Neuronal stem cell (in vitro differentiated cells): ENCODE data around the gene KDM6A.

Experiments used
- DNase-seq: peaks from one replicate; pipeline ENCODE4 v3.0.0-alpha.2; 2013; ENCODE audit warnings: low spot score
- H2AFZ ChIP-seq: one replicate; pipeline ENCODE4 v1.6.1; 2013; ENCODE audit warnings: mild to moderate bottlenecking, low read length, inconsistent platforms
- H2AK5ac ChIP-seq: 2 replicates; pipeline ENCODE4 v1.6.1; 2013; ENCODE audit warnings: low read depth, mild to moderate bottlenecking, inconsistent platforms, low read length, moderate library complexity, mixed read lengths
- H2BK120ac ChIP-seq: 2 replicates; pipeline ENCODE4 v1.6.1; 2013; ENCODE audit warnings: low read depth, mild to moderate bottlenecking, inconsistent platforms, low read length, moderate library complexity, mixed read lengths
- H2BK12ac ChIP-seq: one replicate; pipeline ENCODE4 v1.6.1; 2013; ENCODE audit warnings: low read length, inconsistent platforms
- H2BK15ac ChIP-seq: 2 replicates; pipeline ENCODE4 v1.6.1; 2013; ENCODE audit warnings: mild to moderate bottlenecking, low read length, inconsistent platforms, mixed read lengths
- H2BK5ac ChIP-seq: one replicate; pipeline ENCODE4 v1.6.1; 2013; ENCODE audit warnings: inconsistent platforms, mild to moderate bottlenecking, low read length, moderate library complexity
- H3K14ac ChIP-seq: one replicate; pipeline ENCODE4 v1.6.1; 2013; ENCODE audit warnings: low read length, inconsistent platforms
- H3K18ac ChIP-seq: 2 replicates; pipeline ENCODE4 v1.6.1; 2013; ENCODE audit warnings: low read length, inconsistent platforms
- H3K23ac ChIP-seq: 2 replicates; pipeline ENCODE4 v1.6.1; 2013; ENCODE audit warnings: low read depth, mild to moderate bottlenecking, mixed read lengths, low read length, inconsistent platforms; ENCODE audit not compliant: poor library complexity
- H3K27ac ChIP-seq: replicated peaks from 3 replicates; pipeline ENCODE4 v1.5.1; 2013; ENCODE audit warnings: low read length, inconsistent platforms
- H3K27me3 ChIP-seq, 3 experiments: 2 replicates each; pipeline ENCODE4 v1.6.1; 2013; ENCODE audit warnings: low read length in 3 of 3, mild to moderate bottlenecking in 2 of 3, inconsistent platforms in 1 of 3, low read depth in 1 of 3, mixed read lengths in 1 of 3, moderate library complexity in 1 of 3; ENCODE audit not compliant: control insufficient read depth in 3 of 3, insufficient read depth in 3 of 3
- H3K36me3 ChIP-seq, 2 donors: replicated peaks in 1 of 2; 2 replicates each; pipeline ENCODE4 v1.6.1; 2013; ENCODE audit warnings: low read length in 2 of 2; ENCODE audit not compliant: control insufficient read depth in 2 of 2, insufficient read depth in 2 of 2
- H3K4ac ChIP-seq: 2 replicates; pipeline ENCODE4 v1.6.1; 2013; ENCODE audit warnings: inconsistent platforms, mild to moderate bottlenecking, low read length, moderate library complexity
- H3K4me1 ChIP-seq, 2 donors: 1 replicate in 1 of 2; 2 replicates in 1 of 2; pipeline ENCODE4 v1.6.1; 2013; ENCODE audit warnings: low read length in 2 of 2, low read depth in 1 of 2; ENCODE audit not compliant: control insufficient read depth in 2 of 2, insufficient read depth in 1 of 2
- H3K4me2 ChIP-seq: one replicate; pipeline ENCODE4 v1.6.1; 2013; ENCODE audit warnings: mild to moderate bottlenecking, low read length, inconsistent platforms; ENCODE audit not compliant: insufficient read depth, poor library complexity, severe bottlenecking
- H3K4me3 ChIP-seq, 2 donors: 2 replicates each; pipeline ENCODE4 v1.5.1; 2013; ENCODE audit warnings: low read length in 2 of 2, mild to moderate bottlenecking in 2 of 2, inconsistent platforms in 1 of 2, moderate library complexity in 1 of 2
- H3K79me1 ChIP-seq: one replicate; pipeline ENCODE4 v1.6.1; 2013; ENCODE audit warnings: low read depth, mild to moderate bottlenecking, inconsistent platforms, low read length, moderate library complexity
- H3K9ac ChIP-seq: one replicate; pipeline ENCODE4 v1.6.1; 2013; ENCODE audit warnings: mild to moderate bottlenecking, low read depth, low read length, inconsistent platforms; ENCODE audit not compliant: poor library complexity
- H3K9me3 ChIP-seq, 2 donors: replicated peaks in 1 of 2; 2 replicates each; pipeline versions ENCODE3 to v1.6.1; 2013; ENCODE audit warnings: low read length in 2 of 2, mild to moderate bottlenecking in 2 of 2, inconsistent platforms in 1 of 2, low read depth in 1 of 2, mixed read lengths in 1 of 2, moderate library complexity in 1 of 2; ENCODE audit not compliant: control insufficient read depth in 2 of 2, insufficient read depth in 1 of 2
- H4K8ac ChIP-seq: one replicate; pipeline ENCODE4 v1.6.1; 2013; ENCODE audit warnings: low read depth, mild to moderate bottlenecking, inconsistent platforms, low read length, moderate library complexity
- H4K91ac ChIP-seq: one replicate; pipeline ENCODE4 v1.6.1; 2013; ENCODE audit warnings: low read length, low read depth, mild to moderate bottlenecking, inconsistent platforms; ENCODE audit not compliant: poor library complexity
- WGBS, 2 donors: extraction: QIAGEN DNeasy Blood & Tissue Kit; methylation state at CpG; one replicate each; pipeline ENCODE4 v1.1.7; 2013; ENCODE audit warnings: missing lambda C conversion rate in 2 of 2, mixed read lengths in 1 of 2; ENCODE audit not compliant: insufficient read length in 2 of 2, insufficient replicate concordance in 1 of 2; ENCODE audit errors: extremely low coverage in 2 of 2; 5-methylcytosine and 5-hydroxymethylcytosine counted together

The KDM6A gene

DNA sequence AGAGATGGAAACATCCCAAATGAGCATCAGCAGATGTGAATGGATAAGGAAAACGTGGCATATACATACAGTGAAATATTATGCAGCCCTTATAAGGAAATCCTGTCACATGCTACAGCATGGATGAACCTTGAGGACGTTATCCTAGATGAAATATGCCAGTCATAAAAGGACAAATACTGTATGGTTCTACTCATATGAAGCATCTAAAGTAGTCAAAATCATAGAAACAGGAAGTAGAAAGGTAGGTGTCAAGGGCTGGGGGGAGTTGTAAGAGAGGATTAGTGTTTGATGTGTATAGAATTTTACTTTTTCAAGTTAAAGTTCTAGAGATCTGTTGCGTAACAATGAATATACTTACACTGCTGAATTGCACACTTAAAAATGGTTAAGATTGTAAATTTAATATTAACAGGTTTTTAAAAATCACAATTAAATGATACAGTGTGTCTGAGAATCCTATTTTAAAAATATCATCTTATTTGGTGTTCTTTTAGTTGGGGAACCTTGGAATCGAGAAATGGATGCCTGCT, 58.5 kb downstream of the KDM6A start:
- Histone ChIP-seq H3K4me3 (no peak overlapping the region), H3K9ac (no peak overlapping the region), H2AFZ (no peak overlapping the region), H3K36me3 (no peaks in the 10 kb centered on the region), H3K4me1 (no peaks in the 10 kb centered on the region), H2BK15ac (no peak overlapping the region), H3K4me2 (no peak overlapping the region), H3K18ac (no peak overlapping the region), H3K23ac (no peak overlapping the region), H3K14ac (no peak overlapping the region), H3K27ac (no peak overlapping the region), H3K79me1 (peaks cover 1% of the 10 kb centered on the region), H2BK12ac (no peak overlapping the region), H4K91ac (no peak overlapping the region), H2BK120ac (no peak overlapping the region), H2AK5ac (no peak overlapping the region), H4K8ac (no peak overlapping the region), H2BK5ac (no peak overlapping the region), H3K4ac (no peak overlapping the region), H3K9me3 (peaks cover 0 to 7% of the 10 kb centered on the region in 2 donors), H3K27me3 (no peaks in the 10 kb centered on the region)
- no CpG with 5 or more reads among the region's 4 CpGs for WGBS, 2 donors
- DNase-seq, result no peak

DNA sequence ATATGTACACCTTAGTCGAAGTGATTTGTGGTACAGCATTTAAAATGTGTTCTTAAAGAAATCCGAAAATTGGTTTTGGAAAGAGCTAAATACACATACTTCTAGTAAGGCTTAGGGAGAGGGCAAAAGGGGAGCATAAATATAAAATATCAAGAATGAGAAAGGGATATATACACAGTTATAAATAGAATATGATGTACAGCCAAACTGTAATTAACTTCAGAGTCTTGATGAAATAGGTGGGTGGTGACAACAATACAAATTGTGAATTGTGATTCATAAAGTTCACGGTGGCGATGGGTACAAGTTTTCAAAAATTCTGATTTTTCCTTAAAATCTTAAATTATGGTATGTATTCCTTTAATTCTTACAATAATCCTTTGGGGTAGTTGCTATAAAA, 62.2 kb downstream of the KDM6A start:
- Histone ChIP-seq H3K4me3 (no peak overlapping the region), H2AFZ (no peak overlapping the region), H2AK5ac (no peak overlapping the region), H2BK12ac (no peak overlapping the region), H3K23ac (no peak overlapping the region), H3K9ac (no peak overlapping the region), H3K27ac (no peak overlapping the region), H3K79me1 (no peaks in the 10 kb centered on the region), H3K14ac (no peak overlapping the region), H3K18ac (no peak overlapping the region), H3K4me2 (no peak overlapping the region), H3K27me3 (no peaks in the 10 kb centered on the region), H2BK5ac (no peak overlapping the region), H3K9me3 (peaks cover 0 to 4% of the 10 kb centered on the region in 2 donors), H2BK15ac (no peak overlapping the region), H2BK120ac (no peak overlapping the region), H3K4me1 (no peaks in the 10 kb centered on the region), H3K36me3 (no peaks in the 10 kb centered on the region), H4K91ac (no peak overlapping the region), H4K8ac (no peak overlapping the region), H3K4ac (no peak overlapping the region)
- WGBS, 2 donors, result no CpG with 5 or more reads among the region's 4 CpGs
- DNase-seq, result no peak

DNA sequence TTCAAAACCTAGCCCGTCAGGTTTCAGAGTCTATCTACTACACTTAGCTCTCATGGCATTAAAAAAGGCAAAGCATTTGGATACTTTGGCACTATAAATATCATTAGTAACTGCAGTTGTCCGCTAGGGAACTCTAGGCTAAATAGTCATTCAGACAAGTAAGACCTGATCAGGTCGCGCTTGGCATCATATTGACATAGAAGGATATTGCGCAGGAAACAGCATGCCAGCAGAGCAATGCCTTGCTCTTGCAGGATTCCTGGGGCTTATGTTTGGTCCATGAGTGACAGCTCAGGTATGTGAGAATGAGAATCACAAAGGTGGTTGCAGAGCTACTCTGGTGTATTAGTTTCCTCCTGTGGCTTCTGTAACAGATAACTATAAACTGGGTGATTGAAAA, 62.7 kb downstream of the KDM6A start:
- Histone ChIP-seq H3K4me3 (no peak overlapping the region), H3K9ac (no peak overlapping the region), H3K27ac (no peak overlapping the region), H2BK120ac (no peak overlapping the region), H3K4me2 (no peak overlapping the region), H3K36me3 (no peaks in the 10 kb centered on the region), H2BK12ac (no peak overlapping the region), H2AFZ (no peak overlapping the region), H4K91ac (no peak overlapping the region), H3K9me3 (peaks cover 0 to 4% of the 10 kb centered on the region in 2 donors), H2BK5ac (no peak overlapping the region), H3K4ac (no peak overlapping the region), H3K23ac (no peak overlapping the region), H3K4me1 (no peaks in the 10 kb centered on the region), H2AK5ac (no peak overlapping the region), H3K14ac (no peak overlapping the region), H4K8ac (no peak overlapping the region), H3K27me3 (no peaks in the 10 kb centered on the region), H3K79me1 (no peaks in the 10 kb centered on the region), H3K18ac (no peak overlapping the region), H2BK15ac (no peak overlapping the region)
- DNase-seq, result no peak
- no CpG with 5 or more reads among the region's 5 CpGs for WGBS, 2 donors

DNA sequence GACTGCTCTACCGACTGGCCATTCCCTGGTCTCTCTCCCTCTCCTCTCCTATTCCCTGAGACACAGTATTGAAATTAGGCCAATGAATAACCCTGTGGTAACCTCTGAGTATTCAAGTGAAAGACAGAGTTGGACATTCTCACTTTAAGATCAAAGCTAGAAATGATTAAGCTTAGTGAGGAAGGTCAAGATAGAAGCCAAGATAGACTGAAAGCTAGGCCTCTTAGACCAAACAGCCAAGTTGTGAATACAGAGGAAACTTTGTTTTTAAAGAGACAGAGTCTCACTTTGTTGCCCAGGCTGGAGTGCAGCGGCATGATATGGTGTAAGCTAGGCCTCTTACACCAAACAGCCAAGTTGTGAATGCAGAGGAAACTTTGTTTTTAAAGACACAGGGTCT, 64.6 kb downstream of the KDM6A start:
- no peak overlapping the region for H4K91ac ChIP-seq
- H3K4me2 ChIP-seq, result no peak overlapping the region
- no peak overlapping the region for H2BK120ac ChIP-seq
- no peak overlapping the region for H3K23ac ChIP-seq
- H3K79me1 ChIP-seq, result no peaks in the 10 kb centered on the region
- H3K4me3 ChIP-seq, result no peak overlapping the region
- WGBS, 2 donors, result no CpG with 5 or more reads among the region's 2 CpGs
- no peak overlapping the region for H2BK12ac ChIP-seq
- H3K18ac ChIP-seq, result no peak overlapping the region
- H2AK5ac ChIP-seq, result no peak overlapping the region
- no peak overlapping the region for H3K4ac ChIP-seq
- no peaks in the 10 kb centered on the region for H3K36me3 ChIP-seq
- H2BK5ac ChIP-seq, result no peak overlapping the region
- no peaks in the 10 kb centered on the region for H3K27me3 ChIP-seq
- H2BK15ac ChIP-seq, result no peak overlapping the region
- no peak overlapping the region for H3K27ac ChIP-seq
- no peak overlapping the region for H3K9ac ChIP-seq
- no peak for DNase-seq
- H3K9me3 ChIP-seq, result no peaks in the 10 kb centered on the region
- no peak overlapping the region for H4K8ac ChIP-seq
- no peak overlapping the region for H3K14ac ChIP-seq
- no peaks in the 10 kb centered on the region for H3K4me1 ChIP-seq
- H2AFZ ChIP-seq, result no peak overlapping the region
